Colonic mucosa (tissue), 4 donors: ENCODE results near the gene LMF2. TPM values are rescaled to one million over a fixed set of nuclear protein-coding genes. Genes with fewer than 3 reads are reported as not detected.

Experiments used
- DNase-seq: peaks from one replicate; pipeline ENCODE4 v3.0.0-alpha.2; 2020
- H3K27ac ChIP-seq: fragments of 200-600 bp; one replicate; pipeline ENCODE4 v1.8.0; 2021
- H3K27me3 ChIP-seq: fragments of 200-600 bp; one replicate; pipeline ENCODE4 v1.8.0; 2021
- H3K36me3 ChIP-seq: fragments of 200-600 bp; one replicate; pipeline ENCODE4 v1.8.0; 2021
- H3K4me1 ChIP-seq: fragments of 200-600 bp; one replicate; pipeline ENCODE4 v1.8.0; 2021; ENCODE audit warnings: mild to moderate bottlenecking
- H3K4me3 ChIP-seq: fragments of 200-600 bp; one replicate; pipeline ENCODE4 v1.8.0; 2021
- H3K9ac ChIP-seq, 2 donors: one replicate each; pipeline ENCODE4 v1.7.0; 2013; ENCODE audit warnings: control low read depth in 2 of 2, low read depth in 2 of 2, low read length in 2 of 2
- H3K9me3 ChIP-seq: fragments of 200-600 bp; one replicate; pipeline ENCODE4 v1.8.0; 2021
- intact Hi-C: fragments of 100-400 bp; cut with DNase I; formaldehyde crosslinking; loops from one replicate; pipeline ENCODE4 v1.14.1; 2022
- total RNA-seq, 2 donors: library from RNA; stranded (reverse); fragmentation: NEBNext Ultra II Directional in 1 of 2; extraction: Animal tissue kit (Norgen Biotek cat#: 25700) in 1 of 2; gene quantifications; one replicate each; pipeline ENCODE4 v1.2.1, GENCODE V29; 2021
- TF ChIP-seq, protein P1 (sequence below): fragments of 200-600 bp; IDR thresholded peaks from one replicate; pipeline ENCODE4 v1.8.0; 2022; ENCODE audit warnings: antibody characterized with exemption, mild to moderate bottlenecking
- donor health status: healthy.
- donor health status: DM: no; HTN: no; CAD: no.
- donor health status: DM: no; HTN: no; CAD: no.

Gene LMF2
- total RNA-seq, 2 donors from 2014 or later = 51.1 to 60.0 TPM

DNA sequence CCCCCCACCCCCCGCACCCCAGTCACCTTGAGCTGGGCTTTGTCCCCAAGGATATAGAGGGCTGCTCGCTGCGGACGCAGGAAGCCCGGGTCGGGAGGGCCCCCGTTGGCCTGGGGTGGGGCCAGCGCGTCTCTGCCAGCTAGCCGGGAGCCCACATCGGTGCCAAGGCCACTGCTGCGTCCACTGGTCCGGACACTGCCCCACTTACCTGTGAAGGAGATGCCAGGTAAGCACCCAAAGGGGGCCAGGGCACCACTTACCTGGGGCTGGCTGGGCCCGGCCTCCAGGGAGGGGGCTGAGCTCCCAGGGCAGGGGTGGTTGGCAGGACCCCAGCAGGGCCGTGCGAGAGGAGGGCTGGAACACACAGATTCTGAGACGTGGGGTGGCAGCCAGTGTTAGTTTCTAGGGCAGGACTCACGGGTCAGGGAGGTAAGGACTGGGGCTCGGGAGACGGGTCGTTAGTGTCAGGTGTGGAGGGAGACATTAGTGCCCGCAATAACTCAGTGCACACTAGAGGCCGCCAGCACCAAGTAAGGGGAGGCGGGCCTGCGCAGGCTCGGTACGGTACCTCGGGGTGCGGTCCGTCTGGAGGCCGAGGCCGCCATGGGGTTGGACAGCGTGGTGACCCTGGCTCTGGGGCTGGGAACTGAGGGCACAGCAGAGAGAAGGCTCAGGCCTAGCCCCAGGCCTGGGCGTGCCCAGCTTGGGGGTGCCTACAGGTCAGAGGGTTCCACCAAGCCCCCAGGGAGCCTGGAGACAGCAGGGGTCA is 50.9 kb downstream of the LMF2 start:
- no peak for DNase-seq
- Histone ChIP-seq H3K4me1 (no peaks in the 10 kb centered on the region), H3K27me3 (no peaks in the 10 kb centered on the region), H3K4me3 (no peak overlapping the region), H3K36me3 (peaks cover 21% of the 10 kb centered on the region), H3K27ac (no peak overlapping the region), H3K9ac (no peak overlapping the region), H3K9me3 (no peaks in the 10 kb centered on the region)
- TF ChIP-seq, protein P1, sequence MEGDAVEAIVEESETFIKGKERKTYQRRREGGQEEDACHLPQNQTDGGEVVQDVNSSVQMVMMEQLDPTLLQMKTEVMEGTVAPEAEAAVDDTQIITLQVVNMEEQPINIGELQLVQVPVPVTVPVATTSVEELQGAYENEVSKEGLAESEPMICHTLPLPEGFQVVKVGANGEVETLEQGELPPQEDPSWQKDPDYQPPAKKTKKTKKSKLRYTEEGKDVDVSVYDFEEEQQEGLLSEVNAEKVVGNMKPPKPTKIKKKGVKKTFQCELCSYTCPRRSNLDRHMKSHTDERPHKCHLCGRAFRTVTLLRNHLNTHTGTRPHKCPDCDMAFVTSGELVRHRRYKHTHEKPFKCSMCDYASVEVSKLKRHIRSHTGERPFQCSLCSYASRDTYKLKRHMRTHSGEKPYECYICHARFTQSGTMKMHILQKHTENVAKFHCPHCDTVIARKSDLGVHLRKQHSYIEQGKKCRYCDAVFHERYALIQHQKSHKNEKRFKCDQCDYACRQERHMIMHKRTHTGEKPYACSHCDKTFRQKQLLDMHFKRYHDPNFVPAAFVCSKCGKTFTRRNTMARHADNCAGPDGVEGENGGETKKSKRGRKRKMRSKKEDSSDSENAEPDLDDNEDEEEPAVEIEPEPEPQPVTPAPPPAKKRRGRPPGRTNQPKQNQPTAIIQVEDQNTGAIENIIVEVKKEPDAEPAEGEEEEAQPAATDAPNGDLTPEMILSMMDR = no peak
- intact Hi-C loops = no loop called here

DNA sequence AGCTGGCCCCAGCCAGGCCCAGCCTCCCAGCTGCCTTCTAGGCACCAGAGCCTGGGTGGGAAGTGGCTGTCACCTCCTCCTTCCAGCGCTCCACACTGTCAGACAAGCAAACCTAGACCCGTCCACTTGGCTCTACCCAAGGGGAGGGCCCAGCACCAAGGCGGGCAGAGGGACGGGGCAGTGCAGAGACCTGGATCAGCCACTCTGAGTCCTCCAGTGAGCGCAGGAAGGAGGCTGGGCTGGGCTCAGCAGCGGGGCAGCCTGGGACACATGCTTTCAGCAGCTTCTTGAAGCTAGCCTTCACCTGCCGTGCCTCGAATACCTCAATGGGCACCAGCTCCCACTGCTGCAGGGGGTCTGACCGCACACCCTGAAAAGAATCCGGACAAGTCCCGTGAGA is 51.5 kb downstream of the LMF2 start:
- TF ChIP-seq, protein P1 = no peak
- intact Hi-C loops = no loop called here
- no peak overlapping the region for H3K27ac ChIP-seq
- no peaks in the 10 kb centered on the region for H3K9me3 ChIP-seq
- DNase-seq = no peak
- peaks cover 18% of the 10 kb centered on the region for H3K36me3 ChIP-seq
- H3K9ac ChIP-seq = no peak overlapping the region
- no peaks in the 10 kb centered on the region for H3K4me1 ChIP-seq
- no peak overlapping the region for H3K4me3 ChIP-seq
- no peaks in the 10 kb centered on the region for H3K27me3 ChIP-seq

DNA sequence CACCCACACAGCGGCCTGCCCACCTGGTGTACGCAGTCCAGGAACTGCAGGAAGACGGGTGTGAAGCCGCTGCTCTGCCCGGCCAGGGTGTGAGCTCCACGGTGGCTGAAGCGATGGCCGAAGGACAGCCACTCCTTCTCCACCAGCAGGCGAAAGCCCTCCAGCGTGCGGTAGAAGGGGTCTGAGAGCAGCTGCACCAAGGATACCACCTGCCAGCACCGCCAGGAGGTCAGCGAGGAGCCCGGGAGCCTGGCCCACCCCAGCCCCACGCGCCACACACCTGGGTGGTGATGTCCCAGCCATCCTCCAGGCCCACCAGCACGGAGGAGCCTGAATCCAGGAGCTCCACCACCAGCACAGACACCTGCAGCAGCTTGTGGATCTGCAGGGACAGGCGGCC is 52.3 kb downstream of the LMF2 start:
- Histone ChIP-seq H3K27ac (no peak overlapping the region), H3K4me1 (no peaks in the 10 kb centered on the region), H3K9ac (no peak overlapping the region), H3K27me3 (no peaks in the 10 kb centered on the region), H3K9me3 (no peaks in the 10 kb centered on the region), H3K36me3 (peaks cover 18% of the 10 kb centered on the region), H3K4me3 (no peak overlapping the region)
- no peak for DNase-seq
- TF ChIP-seq, protein P1 = no peak
- intact Hi-C loops = no loop called here

DNA sequence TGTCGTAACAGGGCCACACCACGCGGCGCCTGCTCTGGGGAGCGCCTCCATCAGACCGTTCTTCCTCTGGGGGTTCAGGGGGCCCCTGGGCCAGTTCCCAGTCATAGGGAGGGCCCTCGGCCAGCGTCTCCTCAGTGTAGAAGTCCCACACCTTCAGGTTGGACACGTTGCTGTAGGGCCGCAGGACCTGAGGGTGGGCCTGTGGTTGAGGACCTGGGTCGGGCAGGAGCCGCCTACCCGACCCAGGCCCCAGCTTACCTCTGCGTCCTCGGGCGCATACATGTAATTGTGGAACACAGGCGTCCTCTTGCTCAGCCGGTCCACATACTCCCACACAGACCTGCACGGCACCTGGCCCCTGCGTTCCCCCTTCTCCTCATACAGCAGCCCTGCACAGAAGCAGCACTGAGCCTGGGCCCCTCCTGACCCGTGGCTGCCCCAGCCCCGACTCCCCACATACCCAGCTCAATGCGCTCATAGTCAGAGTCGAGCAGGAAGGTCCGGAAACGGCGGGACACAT is 52.9 kb downstream of the LMF2 start:
- Histone ChIP-seq H3K27ac (no peak overlapping the region), H3K36me3 (peaks cover 18% of the 10 kb centered on the region), H3K4me1 (no peaks in the 10 kb centered on the region), H3K4me3 (no peak overlapping the region), H3K9ac (no peak overlapping the region), H3K9me3 (no peaks in the 10 kb centered on the region), H3K27me3 (no peaks in the 10 kb centered on the region)
- no peak for DNase-seq
- TF ChIP-seq, protein P1 = no peak
- intact Hi-C loops = no loop called here

Other genes with a start within 250 kb of the LMF2 start
- 1 to 10 TPM; 2.0 to 2.6 TPM for gene MAPK12, start 246.0 kb downstream of the LMF2 start, total RNA-seq
- gene MAPK11, start 237.3 kb downstream of the LMF2 start, total RNA-seq = 1 to 10 TPM; 1.3 to 1.9 TPM
- 100 to 1,000 TPM; 270 to 339 TPM for gene PLXNB2, start 200.1 kb downstream of the LMF2 start, total RNA-seq
- 1 to 10 TPM; 2.4 to 4.0 TPM for gene DENND6B, start 180.7 kb downstream of the LMF2 start, total RNA-seq
- gene PPP6R2, start 164.4 kb downstream of the LMF2 start, total RNA-seq = 10 to 100 TPM; 34.1 to 55.9 TPM
- gene SBF1, start 32.7 kb downstream of the LMF2 start, total RNA-seq = 100 to 1,000 TPM in 1 of 2 donors, 10 to 100 TPM in 1; 68.3 to 101 TPM
- gene ADM2, start 26.2 kb downstream of the LMF2 start, total RNA-seq = 1 to 10 TPM; 4.4 to 5.1 TPM
- gene MIOX, start 20.8 kb downstream of the LMF2 start, total RNA-seq = not detected
- gene NCAPH2, start 522 bp upstream of the LMF2 start, total RNA-seq = 10 to 100 TPM; 27.4 to 71.5 TPM
- 1 to 10 TPM; 1.8 to 5.8 TPM for gene SCO2, start 17.9 kb upstream of the LMF2 start, total RNA-seq
- 10 to 100 TPM; 22.6 to 28.0 TPM for gene TYMP, start 22.3 kb upstream of the LMF2 start, total RNA-seq
- under 1 TPM; 0.07 to 0.16 TPM for gene KLHDC7B, start 38.2 kb upstream of the LMF2 start, total RNA-seq
- gene SYCE3, start 55.2 kb upstream of the LMF2 start, total RNA-seq = not detected
- gene CPT1B, start 70.7 kb upstream of the LMF2 start, total RNA-seq = 10 to 100 TPM; 20.1 to 21.7 TPM
- 10 to 100 TPM; 52.6 to 89.7 TPM for gene CHKB, start 75.1 kb upstream of the LMF2 start, total RNA-seq
- gene MAPK8IP2, start 93.1 kb upstream of the LMF2 start, total RNA-seq = 1 to 10 TPM; 1.2 to 1.4 TPM
- 10 to 100 TPM; 40.6 to 61.0 TPM for gene ARSA, start 120.5 kb upstream of the LMF2 start, total RNA-seq
- 1 to 10 TPM; 3.6 to 4.3 TPM for gene SHANK3, start 165.1 kb upstream of the LMF2 start, total RNA-seq
- under 1 TPM; 0.77 to 0.80 TPM for gene ACR, start 230.5 kb upstream of the LMF2 start, total RNA-seq